Measurements from ENCODE around the gene FAF2. TPM values are rescaled to one million over a fixed set of nuclear protein-coding genes. Genes with fewer than 3 reads are reported as not detected.
"Not testable (repeated sequence)": the region's sequence is repeated elsewhere in the genome, so short reads cannot be mapped to it uniquely, and the experiment has no call there.

The FAF2 gene
- total RNA-seq, 1 experiment from 2014 or later, result 29.4 TPM

GRCh38 chr5:176550275-176550831, 102.2 kb downstream of the FAF2 start:
- DNase-seq (ENCODE audit: low spot score), result no peak
- in situ Hi-C loops (cut with HindIII; ENCODE audit: low sequenced_read_pairs), result no loop called here

GRCh38 chr5:176550937-176551336, 102.8 kb downstream of the FAF2 start:
- DNase-seq (ENCODE audit: low spot score); in situ Hi-C loops (cut with HindIII; ENCODE audit: low sequenced_read_pairs): not testable (repeated sequence)

GRCh38 chr5:176552332-176552869, 104.2 kb downstream of the FAF2 start:
- in situ Hi-C loops (cut with HindIII; ENCODE audit: low sequenced_read_pairs), result no loop called here
- DNase-seq (ENCODE audit: low spot score), result no peak

GRCh38 chr5:176553260-176554085, 105.3 kb downstream of the FAF2 start:
- no peak for DNase-seq (ENCODE audit: low spot score)
- in situ Hi-C loops (cut with HindIII; ENCODE audit: low sequenced_read_pairs), result no loop called here

GRCh38 chr5:176557846-176558245, 109.7 kb downstream of the FAF2 start:
- DNase-seq (ENCODE audit: low spot score), result no peak
- in situ Hi-C loops (cut with HindIII; ENCODE audit: low sequenced_read_pairs), result no loop called here

Other genes starting within 250 kb of the FAF2 start
- gene SIMC1, start 210.0 kb upstream of the FAF2 start, total RNA-seq (2014; rRNA removed; shearing (Covaris generic)), result 8.4 and 11.8 TPM in 2 replicates
- 112 and 117 TPM in 2 replicates for gene KIAA1191, start 86.6 kb upstream of the FAF2 start, total RNA-seq (2014; rRNA removed; shearing (Covaris generic))
- 0.03 TPM in 1 of 2 replicates, not detected in the other for gene ARL10, start 82.9 kb upstream of the FAF2 start, total RNA-seq (2014; rRNA removed; shearing (Covaris generic))
- gene NOP16, start 59.8 kb upstream of the FAF2 start, total RNA-seq (2014; rRNA removed; shearing (Covaris generic)), result 44.4 and 47.9 TPM in 2 replicates
- gene HIGD2A, start 59.6 kb upstream of the FAF2 start, total RNA-seq (2014; rRNA removed; shearing (Covaris generic)), result 119 and 175 TPM in 2 replicates
- gene CLTB, start 31.8 kb upstream of the FAF2 start, total RNA-seq (2014; rRNA removed; shearing (Covaris generic)), result 163 and 179 TPM in 2 replicates
- gene RNF44, start 89.0 kb downstream of the FAF2 start, total RNA-seq (2014; rRNA removed; shearing (Covaris generic)), result 4.0 and 6.7 TPM in 2 replicates
- not detected in 2 replicates for gene CDHR2, start 101.0 kb downstream of the FAF2 start, total RNA-seq (2014; rRNA removed; shearing (Covaris generic))
- 15.3 and 19.9 TPM in 2 replicates for gene GPRIN1, start 161.8 kb downstream of the FAF2 start, total RNA-seq (2014; rRNA removed; shearing (Covaris generic))
- gene SNCB, start 182.1 kb downstream of the FAF2 start, total RNA-seq (2014; rRNA removed; shearing (Covaris generic)), result 0.49 and 1.7 TPM in 2 replicates
- gene EIF4E1B, start 182.3 kb downstream of the FAF2 start, total RNA-seq (2014; rRNA removed; shearing (Covaris generic)), result not detected in 2 replicates
- 91.3 and 96.3 TPM in 2 replicates for gene TSPAN17, start 199.1 kb downstream of the FAF2 start, total RNA-seq (2014; rRNA removed; shearing (Covaris generic))